Ishikawa (cell line): Measurements from ENCODE around the gene PROS1.
A peak's percentile ranks its signal among the peaks of the same experiment; 100 is the strongest.

ENCODE experiments used
- CEBPB ChIP-seq: IDR thresholded peaks from 2 replicates; pipeline ENCODE4 v1.6.1; 2012
- CREB1 ChIP-seq: IDR thresholded peaks from 2 replicates; pipeline ENCODE4 v1.6.1; 2012; ENCODE audit warnings: low read depth
- EGR1 ChIP-seq: IDR thresholded peaks from 2 replicates; pipeline ENCODE4 v1.6.1; 2012
- EP300 ChIP-seq: IDR thresholded peaks from 2 replicates; pipeline ENCODE4 v1.6.1; 2012; ENCODE audit warnings: borderline replicate concordance
- FOXM1 ChIP-seq: IDR thresholded peaks from 2 replicates; pipeline ENCODE4 v1.6.1; 2012; ENCODE audit warnings: low read depth, borderline replicate concordance
- NFIC ChIP-seq: IDR thresholded peaks from 2 replicates; pipeline ENCODE4 v1.6.1; 2012
- RAD21 ChIP-seq: IDR thresholded peaks from 2 replicates; pipeline ENCODE4 v1.6.1; 2012; ENCODE audit warnings: low read depth
- REST ChIP-seq: IDR thresholded peaks from 2 replicates; pipeline ENCODE4 v1.6.1; 2012; ENCODE audit warnings: low read depth, mild to moderate bottlenecking
- TAF1 ChIP-seq: IDR thresholded peaks from 2 replicates; pipeline ENCODE4 v1.6.1; 2012; ENCODE audit warnings: low read depth, mild to moderate bottlenecking
- TCF12 ChIP-seq: IDR thresholded peaks from 2 replicates; pipeline ENCODE4 v1.6.1; 2012; ENCODE audit warnings: low read depth
- TEAD4 ChIP-seq: IDR thresholded peaks from 2 replicates; pipeline ENCODE4 v1.6.1; 2012
- YY1 ChIP-seq: IDR thresholded peaks from 2 replicates; pipeline ENCODE4 v1.6.1; 2012; ENCODE audit warnings: low read depth
- ZBTB7A ChIP-seq: IDR thresholded peaks from 2 replicates; pipeline ENCODE4 v1.6.1; 2012; ENCODE audit warnings: low read depth
- TF ChIP-seq, protein P1 (sequence below): IDR thresholded peaks from 2 replicates; pipeline ENCODE4 v1.6.1; 2012
- TF ChIP-seq, protein P2 (sequence below): IDR thresholded peaks from 2 replicates; pipeline ENCODE4 v1.6.1; 2012

PROS1 gene

DNA sequence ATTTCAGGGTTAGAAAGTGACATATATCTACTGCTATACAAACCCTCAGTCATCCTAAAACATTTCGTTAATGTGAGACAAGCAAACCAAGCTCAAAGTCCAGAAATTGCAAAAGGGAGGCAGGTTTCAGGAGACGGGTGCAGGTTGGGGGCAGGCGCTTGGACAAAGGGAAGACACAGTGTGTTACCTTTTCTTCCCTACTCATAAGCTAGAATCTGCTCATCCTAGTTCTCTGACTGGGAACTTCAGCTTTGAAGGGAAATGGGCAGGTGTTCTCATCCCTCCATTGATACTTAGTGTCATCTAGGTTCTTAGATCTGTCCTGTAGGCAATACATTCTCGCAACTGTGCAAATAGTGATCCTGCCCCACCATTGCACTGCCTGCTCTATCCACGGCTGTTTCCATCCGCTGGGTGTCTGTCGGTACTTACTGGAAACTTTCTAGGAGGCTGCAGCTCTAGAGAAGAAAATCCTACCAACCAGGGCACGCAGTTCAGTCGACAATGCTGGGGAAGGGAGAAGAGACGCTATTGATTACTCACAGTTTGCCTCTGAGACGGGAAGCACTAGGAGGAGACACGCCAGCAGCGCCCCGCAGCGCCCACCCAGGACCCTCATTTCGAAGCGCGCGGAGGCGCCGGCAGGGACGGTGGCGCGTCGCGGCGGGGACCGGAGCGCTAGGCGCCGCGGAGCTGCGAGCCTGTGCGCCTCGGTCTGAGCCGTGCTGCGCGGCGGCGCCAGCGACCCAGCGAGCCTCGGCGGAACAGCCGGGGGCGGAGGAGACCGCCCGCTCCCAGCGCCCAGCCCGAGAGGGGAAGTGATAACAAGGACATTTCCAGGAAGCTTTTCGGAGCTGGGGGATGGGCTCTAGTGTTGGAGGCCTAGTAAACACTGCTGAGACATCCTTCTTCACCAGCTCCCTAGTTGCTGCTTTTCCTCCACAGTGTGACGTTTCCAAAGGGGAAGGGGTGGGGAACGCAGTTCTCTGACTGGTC is at the start of gene PROS1:
Gene PROS1, minus strand, starts transcription at position 766 of the 996 bp plus-strand sequence. Its CDS starts 147 bp downstream, at position 619.
- TF ChIP-seq REST (no peak), YY1 (no peak), CEBPB (no peak), RAD21 (no peak), TEAD4 (no peak), NFIC (no peak), TAF1 (0 out of 2 replicates have a peak, but pooled peaks have one; percentile 24), TCF12 (no peak), ZBTB7A (peak; percentile 86; the same call in 1 of the 2 replicates), FOXM1 (no peak), CREB1 (no peak)
- TF ChIP-seq, protein P1, sequence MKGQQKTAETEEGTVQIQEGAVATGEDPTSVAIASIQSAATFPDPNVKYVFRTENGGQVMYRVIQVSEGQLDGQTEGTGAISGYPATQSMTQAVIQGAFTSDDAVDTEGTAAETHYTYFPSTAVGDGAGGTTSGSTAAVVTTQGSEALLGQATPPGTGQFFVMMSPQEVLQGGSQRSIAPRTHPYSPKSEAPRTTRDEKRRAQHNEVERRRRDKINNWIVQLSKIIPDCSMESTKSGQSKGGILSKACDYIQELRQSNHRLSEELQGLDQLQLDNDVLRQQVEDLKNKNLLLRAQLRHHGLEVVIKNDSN: no peak
- TF ChIP-seq, protein P2, sequence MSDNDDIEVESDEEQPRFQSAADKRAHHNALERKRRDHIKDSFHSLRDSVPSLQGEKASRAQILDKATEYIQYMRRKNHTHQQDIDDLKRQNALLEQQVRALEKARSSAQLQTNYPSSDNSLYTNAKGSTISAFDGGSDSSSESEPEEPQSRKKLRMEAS: no peak; the same call in 1 of the 2 replicates

DNA sequence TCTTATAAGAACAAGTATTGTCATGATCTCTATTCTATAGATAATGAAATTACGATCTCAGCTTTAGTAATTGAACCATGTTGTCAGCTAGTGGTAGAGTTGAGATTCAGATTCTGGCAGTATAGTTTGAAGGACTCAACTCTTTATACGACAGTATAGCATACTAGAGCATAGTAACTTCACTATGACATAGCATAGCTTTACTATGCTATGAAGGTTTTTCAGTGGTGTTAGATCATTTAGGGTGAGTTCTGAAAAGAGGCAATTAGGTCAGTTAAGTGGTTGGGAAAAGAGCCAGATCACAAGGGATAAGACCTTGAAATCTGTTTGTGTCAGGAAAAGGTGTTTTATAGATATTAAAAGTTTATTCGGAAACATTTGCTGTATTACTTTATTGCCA is 46.6 kb upstream of the PROS1 start:
- no peak for TF ChIP-seq CEBPB
- TF ChIP-seq REST: no peak
- TF ChIP-seq TAF1: no peak
- TF ChIP-seq FOXM1: no peak
- TF ChIP-seq NFIC: no peak
- TF ChIP-seq ZBTB7A: no peak
- TF ChIP-seq, protein P1: no peak
- TF ChIP-seq TCF12: no peak
- TF ChIP-seq, protein P2: no peak
- TF ChIP-seq RAD21: no peak
- TF ChIP-seq YY1: no peak
- TF ChIP-seq CREB1: no peak
- no peak for TF ChIP-seq EP300
- TF ChIP-seq EGR1: no peak
- TF ChIP-seq TEAD4: no peak

DNA sequence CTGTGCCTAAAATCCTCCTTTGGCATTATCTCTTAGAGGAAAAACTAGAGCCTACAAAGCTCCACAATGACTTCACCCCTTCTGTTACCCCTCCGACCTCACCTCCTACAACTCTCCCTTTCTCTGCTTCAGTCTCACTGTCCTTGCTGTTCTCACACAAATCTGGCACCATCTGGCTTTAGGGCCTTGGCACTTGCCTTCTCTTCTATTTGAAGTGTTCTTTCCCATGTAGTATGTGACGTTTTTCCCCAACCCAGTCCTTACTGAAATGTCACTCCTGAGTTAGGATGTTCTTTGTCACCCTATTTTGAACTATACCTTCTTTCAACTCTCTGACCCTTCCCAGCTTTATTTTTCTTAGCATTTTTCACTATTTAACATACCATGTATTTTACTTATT is 46.0 kb upstream of the PROS1 start:
- TF ChIP-seq CREB1 (no peak), CEBPB (no peak), ZBTB7A (no peak), EGR1 (no peak), TAF1 (no peak), NFIC (no peak), TCF12 (no peak), FOXM1 (no peak), YY1 (no peak), REST (no peak), EP300 (no peak), RAD21 (no peak), TEAD4 (no peak)
- TF ChIP-seq, protein P2: no peak
- TF ChIP-seq, protein P1: no peak
